HG03103 (cell line): ENCODE measurements around the gene ZFC3H1.
A peak's percentile ranks its signal among the peaks of the same experiment; 100 is the strongest.

ENCODE experiments used
- ATAC-seq: cut with Tn5 transposase; IDR thresholded peaks from one replicate; pipeline ENCODE4 v1.9.1; 2021; ENCODE audit warnings: low read depth; ENCODE audit not compliant: unreplicated experiment

ZFC3H1 gene

DNA sequence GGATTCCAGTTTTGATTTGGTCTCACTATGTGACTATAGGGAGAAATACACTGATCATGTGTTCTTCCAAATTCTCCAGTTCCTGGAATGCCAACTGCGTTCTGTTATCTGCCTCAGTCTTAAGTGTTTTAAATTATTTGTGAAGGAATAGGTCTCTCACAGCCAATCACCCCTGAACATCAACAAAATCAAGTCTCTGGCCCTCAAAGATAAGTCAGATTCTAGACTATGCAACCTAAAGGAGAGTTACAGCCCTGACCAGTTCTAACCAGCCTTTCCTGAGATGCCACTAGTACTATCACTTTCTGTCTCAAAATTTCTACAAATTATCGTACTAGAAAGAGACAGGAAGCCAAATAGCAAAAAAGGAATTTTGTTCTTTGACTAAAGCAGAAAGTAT, 22.3 kb downstream of the ZFC3H1 start:
- ATAC-seq = no peak

DNA sequence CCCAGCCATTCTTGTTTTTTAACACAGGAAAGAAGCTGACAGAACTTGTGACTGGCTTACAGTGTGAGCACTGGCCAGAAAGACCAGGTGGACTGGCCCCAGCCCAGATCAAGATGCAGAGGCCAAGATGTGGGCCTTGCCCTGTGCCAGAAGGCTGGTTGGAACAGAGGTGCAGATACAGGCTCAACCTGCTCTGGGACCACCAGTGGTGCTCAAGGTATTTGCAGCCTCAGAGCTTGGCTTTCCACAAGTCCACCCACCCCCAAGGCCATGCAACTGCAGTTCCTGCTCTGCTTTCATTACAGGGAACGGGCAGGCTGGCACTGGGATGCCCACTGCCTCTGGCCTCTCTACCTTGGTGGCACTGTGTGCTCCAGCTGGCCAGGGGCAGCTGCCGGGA, 23.3 kb downstream of the ZFC3H1 start:
- ATAC-seq = no peak

DNA sequence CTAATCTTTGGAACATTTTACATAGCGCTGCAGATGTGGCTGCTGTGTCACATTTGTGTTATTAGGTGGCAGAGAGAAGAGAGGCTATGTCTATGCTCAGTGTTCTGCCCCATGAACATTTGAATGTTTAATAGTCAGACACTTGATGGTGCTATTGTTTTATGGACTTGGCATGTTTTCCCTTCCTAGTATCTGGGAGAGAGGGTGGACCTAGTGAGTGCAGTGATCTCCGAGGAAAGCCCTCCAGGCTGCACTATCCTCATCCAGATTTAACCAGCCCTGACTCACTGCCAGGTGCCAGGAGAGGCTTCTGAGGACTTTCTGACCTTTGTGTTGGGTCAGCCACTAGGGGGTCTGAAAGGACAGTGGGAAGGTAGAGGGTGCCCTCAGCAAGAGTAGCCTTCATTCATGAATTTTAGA, 24.3 kb downstream of the ZFC3H1 start:
- ATAC-seq = no peak

DNA sequence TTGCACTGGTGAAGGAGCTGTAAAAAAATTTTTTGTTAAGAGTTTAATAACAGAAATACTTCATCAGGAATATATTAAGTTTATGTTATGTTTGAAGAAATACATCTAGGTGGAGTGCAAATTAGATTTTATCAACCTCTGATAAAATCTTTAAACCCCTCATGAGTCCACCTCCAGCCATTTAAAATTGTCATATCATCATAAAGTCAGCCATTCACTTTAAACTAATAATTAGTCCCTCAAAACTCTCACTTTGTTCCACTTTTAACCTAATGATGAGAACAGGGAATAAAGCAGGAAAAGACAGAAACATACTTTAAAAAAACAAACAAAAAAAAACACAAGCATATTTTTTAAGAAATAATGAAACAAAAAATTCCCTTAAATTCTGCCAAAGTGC, 25.1 kb downstream of the ZFC3H1 start:
- no peak for ATAC-seq

DNA sequence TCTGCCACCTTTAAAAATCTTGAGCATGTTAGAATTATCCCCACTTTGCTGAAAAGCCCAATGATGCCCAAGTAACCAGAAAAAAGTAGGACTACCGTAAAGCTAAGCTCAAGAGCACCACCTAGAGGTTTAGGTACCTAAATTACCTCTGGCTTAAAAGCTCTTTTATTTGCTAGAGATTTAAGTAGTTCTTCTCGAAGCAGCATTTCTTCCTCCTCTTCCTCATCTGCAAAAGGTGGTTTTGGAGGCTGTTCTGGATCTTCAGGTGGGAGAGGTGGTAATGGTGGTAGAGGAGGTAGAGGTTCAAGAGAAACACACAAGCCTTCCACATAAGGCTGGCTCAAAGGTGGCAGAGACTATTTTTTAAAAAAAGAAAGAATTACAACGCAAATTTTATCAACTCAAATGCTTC, 26.9 kb downstream of the ZFC3H1 start:
- peak; percentile 50 for ATAC-seq

DNA sequence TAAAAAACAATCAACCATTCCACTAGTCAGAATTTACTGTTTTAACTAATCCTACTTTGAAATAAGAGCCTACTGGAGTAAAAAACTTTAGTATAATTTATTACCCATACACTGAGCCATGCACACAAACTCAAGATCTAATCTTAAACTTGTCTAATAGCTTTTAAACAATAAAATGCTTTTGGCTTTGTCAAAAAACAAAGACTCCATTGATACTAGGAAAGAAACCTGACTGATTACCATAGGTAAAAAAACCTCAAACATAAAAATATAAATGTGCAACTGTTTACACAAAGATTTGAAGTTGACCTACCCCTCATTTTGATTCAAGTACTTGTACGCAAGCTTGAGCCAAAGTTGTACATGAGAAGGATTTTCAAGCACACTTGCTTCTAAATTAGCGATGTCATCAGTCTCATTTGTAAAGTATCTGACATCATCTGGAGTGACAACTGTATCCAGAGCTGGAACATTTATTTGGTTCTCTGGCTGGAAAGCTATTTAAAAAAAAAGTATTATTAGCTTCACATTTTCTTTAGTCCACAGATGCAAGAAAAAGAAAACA, 36.1 kb downstream of the ZFC3H1 start:
- no peak for ATAC-seq

DNA sequence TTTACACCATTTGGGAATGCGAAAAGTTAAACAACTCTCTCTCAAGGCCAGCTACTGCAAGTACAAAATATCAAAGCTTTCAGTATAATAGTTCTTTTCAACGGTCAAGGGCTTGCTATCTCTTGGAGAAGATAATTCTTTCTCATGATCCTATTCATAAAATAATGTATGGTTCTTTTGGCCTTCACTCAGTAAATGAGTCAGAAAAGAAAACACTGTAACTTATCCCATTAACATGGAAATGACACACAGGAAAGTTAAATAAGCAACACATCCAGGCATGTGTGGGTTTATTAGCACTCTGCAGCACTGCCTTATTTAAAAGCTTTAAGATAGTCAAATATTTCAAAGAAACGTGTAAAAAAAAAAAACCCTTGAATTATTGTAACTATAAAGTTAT, 36.9 kb downstream of the ZFC3H1 start:
- ATAC-seq = no peak

DNA sequence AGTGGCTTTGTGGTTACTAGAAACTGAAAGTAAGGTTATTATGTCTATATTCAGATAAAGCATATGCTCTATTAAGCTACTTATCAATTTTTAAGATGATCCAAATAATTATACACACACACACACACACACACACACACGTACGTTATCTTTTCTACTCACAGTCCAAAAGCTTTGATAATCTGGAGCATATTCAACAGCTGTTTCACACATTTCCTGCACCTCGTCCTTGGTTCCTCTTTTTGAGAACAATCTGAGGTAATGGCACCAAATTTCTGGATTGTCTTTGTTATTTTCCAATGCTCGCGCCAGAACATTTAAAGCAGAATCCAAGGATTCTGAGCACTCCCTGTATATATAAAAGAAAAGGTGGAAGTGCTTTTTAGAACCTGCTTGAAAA, 37.5 kb downstream of the ZFC3H1 start:
- peak; percentile 64 for ATAC-seq

DNA sequence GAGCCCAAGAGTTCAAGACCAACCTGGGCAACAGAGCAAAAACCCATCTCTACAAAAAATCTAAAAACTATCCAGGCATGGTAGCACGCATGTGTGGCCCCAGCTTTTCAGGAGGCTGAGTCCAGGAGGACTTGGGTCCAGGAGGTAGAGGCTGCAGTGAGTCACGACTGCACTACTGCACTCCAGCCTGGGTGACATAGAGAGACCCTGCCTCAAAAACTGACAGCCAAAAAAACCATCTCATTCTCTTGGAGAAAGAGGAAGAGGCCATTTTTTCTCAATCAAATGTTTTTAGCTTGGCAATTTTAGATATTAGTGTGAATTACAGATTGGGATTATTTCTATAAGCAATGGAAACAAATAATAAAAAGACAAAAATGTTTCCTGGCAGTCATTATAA, 38.2 kb downstream of the ZFC3H1 start:
- ATAC-seq = no peak

DNA sequence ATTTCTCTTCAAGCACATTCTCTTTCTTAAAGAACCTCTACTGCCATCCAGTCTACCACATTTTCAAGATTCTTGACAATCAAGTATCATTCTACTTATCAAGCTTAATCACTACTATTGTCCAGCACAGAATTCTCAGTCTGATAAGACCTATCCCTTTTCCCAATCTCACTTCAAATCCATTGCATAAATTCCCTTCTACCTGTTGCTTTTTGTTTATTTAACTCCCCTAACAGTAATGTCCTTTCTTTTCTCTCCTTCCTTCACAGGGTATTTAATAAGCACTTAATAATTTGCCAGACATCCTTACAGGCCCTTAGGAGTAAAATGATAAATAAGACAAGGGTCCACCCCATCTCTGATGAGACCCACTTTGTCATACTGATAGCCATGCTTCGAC, 41.7 kb downstream of the ZFC3H1 start:
- ATAC-seq = no peak

DNA sequence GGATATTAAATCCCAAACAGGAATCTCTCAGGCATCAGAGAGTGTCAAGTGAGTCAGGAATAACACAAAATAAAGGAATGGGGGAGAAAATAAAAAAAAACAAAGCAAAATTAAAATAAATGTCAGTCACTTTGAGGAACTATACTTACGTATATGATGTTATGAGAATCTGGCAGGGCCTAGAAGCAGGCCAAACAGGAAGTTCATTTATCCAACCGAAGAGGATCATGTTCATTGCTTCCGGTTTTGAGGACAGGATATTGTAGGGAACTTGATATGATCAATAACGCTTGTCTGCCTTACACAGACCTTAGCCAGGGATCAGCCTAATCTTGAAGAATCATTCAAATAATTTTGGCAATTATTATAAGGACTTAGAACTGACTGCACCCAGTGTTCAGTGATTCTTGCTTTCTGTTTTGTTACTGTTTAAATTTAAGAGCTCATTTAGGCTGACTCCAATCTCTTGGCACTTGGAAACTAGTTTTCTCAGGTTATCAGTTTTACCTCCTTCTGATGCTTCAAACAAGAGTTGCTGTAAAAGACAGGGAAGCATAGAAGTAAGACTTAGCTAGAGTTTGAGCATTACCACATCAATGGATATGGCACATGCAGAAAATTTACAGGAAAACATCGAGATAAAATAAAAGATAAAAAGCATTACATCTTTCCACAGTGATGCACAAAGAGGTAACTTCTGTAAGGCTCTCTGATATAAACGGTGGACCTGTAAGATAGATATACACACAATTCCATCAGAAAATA, 53.4 kb downstream of the ZFC3H1 start:
- ATAC-seq = no peak

DNA sequence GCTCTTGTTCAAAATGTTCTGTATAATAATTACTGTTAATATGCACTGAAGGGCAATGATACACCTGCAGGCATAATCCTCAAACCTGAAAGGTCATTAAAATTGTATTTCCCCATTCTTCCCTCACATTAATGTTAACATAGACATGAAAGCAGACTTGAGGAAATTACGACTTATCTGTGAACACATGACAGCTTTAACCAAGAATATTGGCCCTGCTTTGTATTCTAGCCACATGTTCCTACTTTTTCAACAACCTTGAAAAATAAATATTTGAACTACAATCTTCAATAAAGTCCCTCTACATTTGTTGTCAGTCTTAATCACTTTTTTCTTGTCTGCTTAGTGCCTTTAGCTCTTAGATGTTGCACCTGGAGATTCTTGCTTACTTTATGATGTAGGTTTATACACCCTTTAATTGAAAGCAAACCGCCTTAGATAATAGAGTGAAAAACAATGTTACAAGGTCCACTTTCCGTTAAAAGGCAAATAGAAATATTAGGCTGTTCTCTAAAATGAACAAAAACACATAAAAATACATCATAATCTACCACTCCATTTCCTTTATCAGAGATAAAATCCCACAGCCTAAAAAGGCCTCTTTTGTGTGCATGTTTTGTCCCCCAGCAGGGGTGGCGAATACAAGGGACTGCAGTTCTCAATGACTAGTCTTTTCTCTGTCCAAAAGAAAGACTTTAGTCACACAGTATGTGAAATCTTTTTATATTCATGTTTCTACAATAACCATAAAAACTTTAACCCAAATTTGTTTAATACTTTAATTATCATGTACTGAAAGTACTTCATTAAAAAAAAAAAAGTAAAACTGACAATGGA, 55.9 kb downstream of the ZFC3H1 start:
- no peak for ATAC-seq

DNA sequence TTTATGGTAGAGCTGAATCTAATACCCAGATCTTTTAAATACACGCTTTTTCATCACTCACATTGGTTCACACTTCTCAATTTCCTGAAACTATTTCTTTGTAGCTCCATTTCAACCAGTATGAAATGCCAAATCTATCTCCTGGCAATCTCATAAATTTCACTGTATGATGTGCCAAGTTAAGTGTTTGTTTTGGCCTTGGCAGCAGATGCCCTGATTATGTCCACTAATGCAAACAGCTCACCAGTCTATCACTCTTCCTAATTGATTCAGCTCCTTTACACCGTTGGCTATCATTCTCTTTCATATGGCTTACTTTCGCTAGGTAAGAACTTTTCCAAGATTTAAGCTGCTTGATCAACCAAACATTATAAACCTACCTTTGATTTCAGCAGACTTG, 58.6 kb downstream of the ZFC3H1 start:
- ATAC-seq = no peak

DNA sequence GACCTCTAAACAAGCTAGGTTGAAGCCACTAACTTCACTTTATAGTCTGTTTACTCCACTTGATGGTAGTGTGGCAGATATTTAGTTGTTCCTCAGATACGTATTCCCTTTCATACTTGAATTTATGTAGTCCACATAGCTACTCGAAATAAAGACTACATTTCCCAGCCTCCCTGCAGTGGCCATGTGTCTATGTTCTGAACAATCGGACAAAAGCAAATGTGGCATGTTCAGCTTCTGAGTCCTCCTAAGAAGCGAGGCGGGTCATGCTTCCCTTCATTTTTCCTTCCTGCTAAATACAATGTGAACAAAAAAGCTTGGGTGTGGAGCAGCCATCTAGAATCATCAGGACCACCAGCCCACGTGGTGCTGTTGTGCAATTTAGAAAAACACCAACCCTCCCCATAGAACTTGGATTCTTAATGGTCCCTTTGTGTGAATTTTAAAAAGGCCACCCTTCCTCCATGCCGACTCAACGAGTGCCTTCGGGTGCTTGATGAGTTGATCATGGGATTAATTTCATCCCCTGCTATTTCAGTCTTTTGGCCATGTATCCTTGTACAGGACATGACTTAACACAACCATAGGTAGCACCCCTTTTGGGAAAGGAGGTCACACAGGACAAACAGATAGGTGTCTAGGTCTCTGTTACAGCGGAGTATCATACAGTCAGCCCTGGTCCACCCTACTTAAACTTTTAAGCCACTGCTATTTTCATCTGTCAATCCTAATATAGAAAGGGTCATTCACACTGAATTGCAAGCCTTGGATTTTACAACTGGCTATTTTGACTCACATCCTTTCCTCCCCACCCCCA, 60.7 kb downstream of the ZFC3H1 start:
- no peak for ATAC-seq

DNA sequence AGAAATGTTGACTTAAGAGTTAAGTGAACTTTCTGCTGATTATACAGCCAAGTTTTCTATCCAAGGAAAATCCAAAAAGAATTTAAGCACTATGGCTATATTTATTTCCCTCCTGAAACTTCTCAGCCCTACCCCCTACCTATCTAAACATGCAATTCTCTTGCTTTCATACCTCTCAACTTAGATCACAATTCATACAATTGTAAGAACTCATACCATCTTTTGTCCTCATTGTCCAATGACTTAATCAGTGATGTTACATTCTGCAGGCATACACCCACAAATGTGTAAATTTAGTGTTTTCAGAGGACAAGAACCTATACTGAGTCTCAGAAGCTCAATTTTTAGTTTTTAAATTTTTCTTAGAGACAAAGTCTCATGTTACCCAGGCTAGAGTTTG, 62.1 kb downstream of the ZFC3H1 start:
- ATAC-seq = no peak

DNA sequence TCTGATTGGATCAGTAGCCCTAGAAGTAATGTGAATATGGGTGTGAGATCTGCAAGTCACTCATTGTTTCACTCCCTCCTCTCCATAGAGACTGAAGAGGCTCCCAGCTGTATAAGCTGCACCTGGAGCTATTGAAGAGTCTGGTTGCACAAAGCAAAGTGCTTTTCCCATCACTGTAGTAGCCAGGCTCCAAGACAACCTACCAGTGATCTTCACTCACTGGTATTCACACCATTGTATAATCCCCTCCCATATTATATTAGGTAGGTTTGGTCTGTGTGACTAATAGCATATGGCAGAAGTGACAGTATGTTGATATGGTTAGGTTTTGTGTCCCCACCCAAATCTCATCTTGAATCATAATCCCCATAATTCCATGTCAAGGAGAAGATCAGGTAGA, 64.4 kb downstream of the ZFC3H1 start:
- no peak for ATAC-seq

DNA sequence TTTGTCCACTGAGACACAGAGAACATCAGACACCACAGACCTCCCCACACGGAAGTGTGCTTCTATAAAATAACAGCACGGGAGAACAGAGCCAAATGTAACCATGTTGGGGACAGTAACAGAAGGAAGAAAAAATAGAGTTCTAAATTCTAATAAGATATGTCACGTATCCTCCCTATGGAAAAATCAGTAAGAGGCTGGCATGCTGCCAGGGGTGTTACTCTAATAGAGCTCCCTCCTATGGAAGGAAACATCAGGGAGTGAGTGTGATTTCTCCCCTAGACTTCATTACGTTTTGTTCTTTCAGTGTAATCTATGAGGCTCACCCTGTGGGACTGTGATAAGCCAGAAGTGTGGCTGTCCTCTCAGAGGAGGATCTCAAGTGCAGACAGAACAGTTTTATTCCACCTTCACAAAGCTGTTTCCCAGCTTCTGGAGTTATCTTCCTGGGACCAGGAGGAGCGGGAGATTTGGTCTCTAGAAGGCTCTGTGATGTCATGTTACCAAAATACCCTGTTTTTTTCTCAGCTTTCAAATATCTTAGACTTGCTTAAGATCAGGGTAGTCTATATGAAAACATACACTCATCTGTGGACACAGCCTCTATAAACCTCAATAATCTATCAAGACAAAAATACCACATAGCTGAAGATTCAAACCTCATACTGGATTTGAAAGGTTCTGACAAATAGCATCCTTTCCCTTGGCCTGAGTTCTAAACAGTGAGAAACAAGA, 69.3 kb downstream of the ZFC3H1 start:
- no peak for ATAC-seq

DNA sequence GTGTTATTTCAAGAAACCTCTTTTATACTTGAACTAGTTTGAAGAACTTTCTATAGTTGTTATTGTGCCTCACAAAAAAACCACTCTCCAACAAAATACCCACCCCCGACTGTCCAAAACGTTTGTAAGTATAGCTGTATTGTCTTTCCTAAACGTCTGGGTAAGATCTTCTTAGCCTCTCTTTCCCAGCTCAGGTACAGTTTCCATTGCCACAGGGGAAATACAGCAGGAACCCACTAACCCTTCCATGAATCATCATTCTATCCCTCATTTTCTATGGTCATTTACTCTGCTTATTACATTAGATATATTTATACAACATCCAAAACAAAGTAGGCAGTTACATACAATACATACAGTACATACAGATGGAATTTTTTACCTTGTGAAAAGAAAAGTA, 70.8 kb downstream of the ZFC3H1 start:
- ATAC-seq = no peak

DNA sequence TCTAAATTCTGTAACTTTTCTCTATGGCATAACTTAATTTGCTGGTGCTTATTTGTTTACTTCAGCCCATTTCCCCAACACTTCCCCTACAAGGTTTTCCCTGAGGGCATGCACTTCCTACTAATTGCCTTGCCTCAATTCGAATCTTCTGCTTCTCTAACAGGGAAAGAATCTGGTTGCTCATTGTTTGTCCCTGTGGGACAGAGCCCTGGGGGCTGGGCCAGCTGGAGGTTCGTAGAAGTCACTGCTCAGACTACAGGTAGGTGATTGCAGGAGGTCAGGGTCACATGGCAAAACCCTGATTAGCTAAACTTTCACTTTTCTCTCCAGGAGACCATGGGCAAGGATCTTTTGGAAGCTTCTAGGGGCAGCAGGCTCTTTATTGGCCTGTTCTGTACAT, 72.0 kb downstream of the ZFC3H1 start:
- no peak for ATAC-seq

DNA sequence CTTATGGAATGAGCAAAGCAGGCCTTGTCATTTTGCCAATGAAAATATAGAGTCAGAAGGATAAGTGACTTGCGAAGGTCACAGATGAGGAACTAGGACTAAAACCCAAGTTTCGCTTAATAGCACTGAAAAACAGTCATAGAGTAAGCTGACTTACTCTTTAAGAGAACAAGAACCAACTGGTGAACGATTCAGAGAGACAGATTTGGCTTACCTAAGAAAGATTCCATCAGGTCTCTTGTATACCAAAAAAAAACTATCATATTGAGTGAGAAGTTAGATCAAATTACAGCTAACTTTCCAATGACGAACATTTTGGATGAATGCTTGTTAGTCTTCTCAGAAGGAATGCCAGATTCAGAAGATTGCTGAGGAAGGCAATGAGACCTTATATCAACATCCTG, 74.2 kb downstream of the ZFC3H1 start:
- ATAC-seq = no peak
